NT2/D1 (cell line): Measurements from ENCODE around the gene TTF1.
"Not testable (repeated sequence)": the region's sequence is repeated elsewhere in the genome, so short reads cannot be mapped to it uniquely, and the experiment has no call there.

Source experiments
- YY1 ChIP-seq: IDR thresholded peaks from 2 replicates; pipeline ENCODE4 v1.6.1; 2011; ENCODE audit not compliant: insufficient read length, insufficient read depth
- ZNF274 ChIP-seq: IDR thresholded peaks from 2 replicates; pipeline ENCODE4 v1.6.1; 2011; ENCODE audit warnings: mild to moderate bottlenecking, low read depth, low read length

- TF ChIP-seq ZNF274, YY1: not testable (repeated sequence)
Observed at GRCh38 chr9:132378416-132378815, 28.2 kb downstream of the TTF1 start.
